Activated T-cell treated with anti-CD3 and anti-CD28 coated beads, Interleukin-2, amount 50 U/mL, for 72 hours (primary cell): Measurements from ENCODE around the gene BYSL. TPM values are rescaled to one million over a fixed set of nuclear protein-coding genes. Genes with fewer than 3 reads are reported as not detected.
"Not testable (repeated sequence)": the region's sequence is repeated elsewhere in the genome, so short reads cannot be mapped to it uniquely, and the experiment has no call there.

Experiments
- ATAC-seq, 2 donors: fragments of 150-1000 bp; cut with Tn5 transposase; replicated peaks in 1 of 2; 2 replicates each; pipeline ENCODE4 v1.10.0; 2021; ENCODE audit warnings: moderate library complexity in 2 of 2, mild to moderate bottlenecking in 1 of 2
- DNase-seq, 2 donors: peaks; one replicate each; pipeline ENCODE4 v3.0.0; 2021 to 2022; ENCODE audit warnings: mixed read lengths in 1 of 2
- H3K27ac Mint-ChIP-seq: one replicate; pipeline ENCODE4 v1.8.0; 2022; ENCODE audit warnings: mild to moderate bottlenecking, moderate library complexity, mixed read lengths
- H3K27me3 Mint-ChIP-seq: one replicate; pipeline ENCODE4 v1.8.0; 2022; ENCODE audit warnings: low read depth, mixed read lengths
- H3K36me3 Mint-ChIP-seq, 2 donors: one replicate each; pipeline ENCODE4 v1.8.0; 2022; ENCODE audit warnings: mixed read lengths in 2 of 2, mild to moderate bottlenecking in 1 of 2; ENCODE audit not compliant: insufficient read depth in 2 of 2
- H3K4me1 Mint-ChIP-seq: one replicate; pipeline ENCODE4 v1.8.0; 2022; ENCODE audit warnings: low read depth, mixed read lengths
- H3K4me3 Mint-ChIP-seq, 2 donors: one replicate each; pipeline ENCODE4 v1.8.0; 2022; ENCODE audit warnings: mild to moderate bottlenecking in 2 of 2, mixed read lengths in 2 of 2, moderate library complexity in 2 of 2
- H3K9me3 Mint-ChIP-seq, 2 donors: one replicate each; pipeline ENCODE4 v1.8.0; 2022; ENCODE audit warnings: mixed read lengths in 2 of 2
- total RNA-seq, 2 donors: library from RNA; stranded (reverse); gene quantifications; one replicate each; pipeline ENCODE4 v1.2.3, GENCODE V29; 2022

The BYSL gene
- total RNA-seq, 2 donors from 2014 or later, result 30.4 to 38.1 TPM

- H3K36me3 Mint-ChIP-seq, result peaks cover 15 to 20% of the 10 kb centered on the region in 2 donors
- ATAC-seq (peak in 1 of 2 donors; percentile 16), DNase-seq (peak; percentile 55 to 63)
- H3K4me3 Mint-ChIP-seq, result peak overlapping the region; percentile 98 to 99
- peaks cover 82% of the 10 kb centered on the region for H3K4me1 Mint-ChIP-seq
- H3K27me3 Mint-ChIP-seq, result no peaks in the 10 kb centered on the region
- H3K27ac Mint-ChIP-seq, result peak overlapping the region; percentile 99
- no peaks in the 10 kb centered on the region for H3K9me3 Mint-ChIP-seq
Observed at GRCh38 chr6:41939848-41940758, 18.8 kb downstream of the BYSL start.

GRCh38 chr6:41940759-41941279 lies 19.5 kb downstream of the BYSL start:
- Mint-ChIP-seq H3K4me1 (peaks cover 82% of the 10 kb centered on the region), H3K36me3 (peaks cover 15 to 19% of the 10 kb centered on the region in 2 donors), H3K9me3 (no peaks in the 10 kb centered on the region), H3K27me3 (no peaks in the 10 kb centered on the region), H3K4me3 (peak overlapping the region; percentile 98 to 99), H3K27ac (peak overlapping the region; percentile 99)
- peak; percentile 51 to 66 for DNase-seq
- ATAC-seq, result peak; percentile 0 to 4

GRCh38 chr6:41941280-41942066 lies 20.2 kb downstream of the BYSL start, which contains the start of gene CCND3:
TSS of gene CCND3 (minus strand) at chr6:41941808. CDS start at chr6:41941649, 159 bp downstream.
- ATAC-seq (peak; percentile 87 to 88), DNase-seq (peak; percentile 94 to 95)
- Mint-ChIP-seq H3K36me3 (peaks cover 14 to 16% of the 10 kb centered on the region in 2 donors), H3K4me1 (peaks cover 80% of the 10 kb centered on the region), H3K9me3 (no peaks in the 10 kb centered on the region), H3K27me3 (no peaks in the 10 kb centered on the region), H3K4me3 (peak within 1 kb of the TSS; percentile 98 to 99), H3K27ac (peak within 1 kb of the TSS; percentile 99)

- Mint-ChIP-seq H3K27me3 (no peaks in the 10 kb centered on the region), H3K36me3 (peaks cover 12 to 15% of the 10 kb centered on the region in 2 donors), H3K4me1 (peaks cover 75% of the 10 kb centered on the region), H3K9me3 (no peaks in the 10 kb centered on the region), H3K4me3 (peak overlapping the region; percentile 86 to 99), H3K27ac (peak overlapping the region; percentile 54)
- peak; percentile 53 to 60 for ATAC-seq
- DNase-seq, result no peak
Observed at GRCh38 chr6:41942067-41942851, 21.0 kb downstream of the BYSL start.

GRCh38 chr6:41942882-41943281 lies 21.6 kb downstream of the BYSL start:
- not testable (repeated sequence) for DNase-seq

GRCh38 chr6:41943456-41943855 lies 22.2 kb downstream of the BYSL start:
- peaks cover 74% of the 10 kb centered on the region for H3K4me1 Mint-ChIP-seq
- no peaks in the 10 kb centered on the region for H3K27me3 Mint-ChIP-seq
- peaks cover 0 to 2% of the 10 kb centered on the region in 2 donors for H3K9me3 Mint-ChIP-seq
- peaks cover 12 to 15% of the 10 kb centered on the region in 2 donors for H3K36me3 Mint-ChIP-seq
- H3K27ac Mint-ChIP-seq, result peak overlapping the region; percentile 91
- no peak for ATAC-seq
- no peak for DNase-seq
- H3K4me3 Mint-ChIP-seq, result no peak overlapping the region

More at GRCh38 chr6:41942882-41943281, 21.6 kb downstream of the BYSL start:
- not testable (repeated sequence) for ATAC-seq, H3K27ac Mint-ChIP-seq, H3K27me3 Mint-ChIP-seq, H3K9me3 Mint-ChIP-seq
- H3K36me3 Mint-ChIP-seq, result peaks cover 12 to 16% of the 10 kb centered on the region in 2 donors
- peak overlapping the region; percentile 86 to 99 for H3K4me3 Mint-ChIP-seq
- H3K4me1 Mint-ChIP-seq, result peaks cover 75% of the 10 kb centered on the region

GRCh38 chr6:41947581-41948220 lies 26.4 kb downstream of the BYSL start:
- Mint-ChIP-seq H3K9me3 (peaks cover 0 to 2% of the 10 kb centered on the region in 2 donors), H3K27ac (peak overlapping the region; percentile 26), H3K36me3 (peaks cover 0 to 4% of the 10 kb centered on the region in 2 donors), H3K4me3 (no peak overlapping the region), H3K27me3 (no peaks in the 10 kb centered on the region), H3K4me1 (peaks cover 55% of the 10 kb centered on the region)
- DNase-seq (no peak), ATAC-seq (no peak)

GRCh38 chr6:41954668-41955067 lies 33.4 kb downstream of the BYSL start:
- H3K27me3 Mint-ChIP-seq, result no peaks in the 10 kb centered on the region
- peak overlapping the region; percentile 19 to 38 for H3K4me3 Mint-ChIP-seq
- peaks cover 3 to 12% of the 10 kb centered on the region in 2 donors for H3K36me3 Mint-ChIP-seq
- no peak for DNase-seq
- peaks cover 3 to 9% of the 10 kb centered on the region in 2 donors for H3K9me3 Mint-ChIP-seq
- no peak for ATAC-seq
- H3K4me1 Mint-ChIP-seq, result peaks cover 67% of the 10 kb centered on the region
- H3K27ac Mint-ChIP-seq, result peak overlapping the region; percentile 90

GRCh38 chr6:41955412-41955811 lies 34.1 kb downstream of the BYSL start:
- Mint-ChIP-seq H3K9me3 (peaks cover 3 to 9% of the 10 kb centered on the region in 2 donors), H3K4me3 (peak overlapping the region in 1 of 2 donors; percentile 38), H3K27ac (peak overlapping the region; percentile 90), H3K36me3 (peaks cover 3 to 12% of the 10 kb centered on the region in 2 donors), H3K27me3 (no peaks in the 10 kb centered on the region), H3K4me1 (peaks cover 68% of the 10 kb centered on the region)
- no peak for ATAC-seq
- DNase-seq, result no peak

- H3K4me3 Mint-ChIP-seq, result peak overlapping the region; percentile 17 to 35
- no peak for ATAC-seq
- H3K27me3 Mint-ChIP-seq, result no peaks in the 10 kb centered on the region
- peaks cover 3 to 9% of the 10 kb centered on the region in 2 donors for H3K9me3 Mint-ChIP-seq
- H3K27ac Mint-ChIP-seq, result peak overlapping the region; percentile 99
- DNase-seq, result no peak
- peaks cover 8 to 12% of the 10 kb centered on the region in 2 donors for H3K36me3 Mint-ChIP-seq
- peaks cover 85% of the 10 kb centered on the region for H3K4me1 Mint-ChIP-seq
Observed at GRCh38 chr6:41957117-41957516, 35.8 kb downstream of the BYSL start.

GRCh38 chr6:41958022-41958856 lies 36.9 kb downstream of the BYSL start:
- peak overlapping the region; percentile 99 for H3K27ac Mint-ChIP-seq
- peaks cover 86% of the 10 kb centered on the region for H3K4me1 Mint-ChIP-seq
- ATAC-seq, result peak; percentile 87 to 91
- H3K4me3 Mint-ChIP-seq, result peak overlapping the region; percentile 76 to 83
- H3K36me3 Mint-ChIP-seq, result peaks cover 10 to 15% of the 10 kb centered on the region in 2 donors
- peak; percentile 51 to 60 for DNase-seq
- peaks cover 5 to 9% of the 10 kb centered on the region in 2 donors for H3K9me3 Mint-ChIP-seq
- no peaks in the 10 kb centered on the region for H3K27me3 Mint-ChIP-seq
